HG02973 (cell line): ENCODE measurements around the gene CTXND2.

ENCODE experiments used
- ATAC-seq: cut with Tn5 transposase; IDR thresholded peaks from one replicate; pipeline ENCODE4 v1.9.1; 2021; ENCODE audit warnings: moderate library complexity; ENCODE audit not compliant: unreplicated experiment

The CTXND2 gene

DNA sequence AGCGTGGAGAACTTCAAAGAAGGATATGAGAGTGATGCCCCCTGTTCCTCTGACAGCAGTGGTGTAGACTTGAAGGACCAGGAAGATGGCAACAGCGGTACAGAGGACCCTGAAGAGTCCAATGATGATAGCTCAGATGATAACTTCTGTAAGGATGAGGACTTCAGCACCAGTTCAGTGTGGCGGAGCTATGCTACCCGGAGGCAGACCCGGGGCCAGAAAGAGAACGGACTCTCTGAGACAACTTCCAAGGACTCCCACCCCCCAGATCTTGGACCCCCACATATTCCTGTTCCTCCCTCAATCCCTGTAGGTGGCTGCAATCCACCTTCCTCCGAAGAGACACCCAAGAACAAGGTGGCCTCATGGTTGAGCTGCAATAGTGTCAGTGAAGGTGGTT is 73.7 kb downstream of the CTXND2 start:
- no peak for ATAC-seq

- no peak for ATAC-seq
Observed at GRCh38 chr1:150961756-150962155, 74.8 kb downstream of the CTXND2 start.
